ENCODE measurements around the gene RAB5A. TPM values are rescaled to one million over a fixed set of nuclear protein-coding genes. Genes with fewer than 3 reads are reported as not detected.

The RAB5A gene
- total RNA-seq, 1 experiment from 2014 or later: 97.1 TPM

- TF ChIP-seq AR (CRISPR knock-in tag; IDR thresholded peaks at IDR 0.05): no peak
- no peak for TF ChIP-seq ETV6 (CRISPR knock-in tag; IDR thresholded peaks at IDR 0.05)
- no peak for TF ChIP-seq ZNF671 (CRISPR knock-in tag; IDR thresholded peaks at IDR 0.05)
Measured at GRCh38 chr3:19911452-19911851, 35.4 kb upstream of the RAB5A start (continued).

- TF ChIP-seq MLX (CRISPR knock-in tag; IDR thresholded peaks at IDR 0.05) (no peak), ETV6 (CRISPR knock-in tag; IDR thresholded peaks at IDR 0.05) (no peak), TP53 (CRISPR knock-in tag; IDR thresholded peaks at IDR 0.05) (no peak), FOXJ3 (CRISPR knock-in tag; IDR thresholded peaks at IDR 0.05; ENCODE audit: borderline replicate concordance) (no peak), SOX15 (CRISPR knock-in tag; IDR thresholded peaks at IDR 0.05) (no peak), RORB (CRISPR knock-in tag; IDR thresholded peaks at IDR 0.05) (no peak), PREB (CRISPR knock-in tag; IDR thresholded peaks at IDR 0.05; ENCODE audit: borderline replicate concordance) (no peak), FOXP4 (CRISPR knock-in tag; IDR thresholded peaks at IDR 0.05) (no peak)
- ATAC-seq: no peak
- Mint-ChIP-seq H3K4me3 (no peak overlapping the region), H3K27me3 (ENCODE audit: low read depth) (no peaks in the 10 kb centered on the region), H3K9me3 (peaks cover 6% of the 10 kb centered on the region), H3K4me1 (peaks cover 5% of the 10 kb centered on the region; the same call in 1 of the 2 replicates), H3K27ac (no peak overlapping the region), H3K36me3 (no peaks in the 10 kb centered on the region)
- DNase-seq (ENCODE audit: low spot score): no peak
- ChIA-PET POLR2A (no interaction called here), CTCF (no interaction called here)
Measured at GRCh38 chr3:19917167-19917566, 29.7 kb upstream of the RAB5A start.

GRCh38 chr3:19920401-19921080, 26.4 kb upstream of the RAB5A start:
- Mint-ChIP-seq H3K27me3 (ENCODE audit: low read depth) (no peaks in the 10 kb centered on the region), H3K9me3 (no peaks in the 10 kb centered on the region), H3K36me3 (no peaks in the 10 kb centered on the region), H3K4me3 (no peak overlapping the region), H3K4me1 (peaks cover 5% of the 10 kb centered on the region; the same call in 1 of the 2 replicates), H3K27ac (no peak overlapping the region)
- DNase-seq (ENCODE audit: low spot score): no peak
- no peak for ATAC-seq
- ChIA-PET CTCF (no interaction called here), POLR2A (no interaction called here)
- TF ChIP-seq STAT6 (CRISPR knock-in tag; conservative IDR thresholded peaks at IDR 0.05; ENCODE audit: low read depth) (no peak), NR1H2 (CRISPR knock-in tag; IDR thresholded peaks at IDR 0.05) (no peak), ZNF512 (CRISPR knock-in tag; IDR thresholded peaks at IDR 0.05; ENCODE audit: borderline replicate concordance) (no peak), MYBL2 (CRISPR knock-in tag; IDR thresholded peaks at IDR 0.05) (no peak), USF1 (CRISPR knock-in tag; IDR thresholded peaks at IDR 0.05) (no peak), ELF4 (CRISPR knock-in tag; IDR thresholded peaks at IDR 0.05; ENCODE audit: low read depth) (no peak), JAZF1 (CRISPR knock-in tag; IDR thresholded peaks at IDR 0.05) (no peak), ESRRA (CRISPR knock-in tag; IDR thresholded peaks at IDR 0.05; ENCODE audit: borderline replicate concordance) (no peak), ZNF317 (CRISPR knock-in tag; IDR thresholded peaks at IDR 0.05; ENCODE audit: borderline replicate concordance, low read depth) (no peak), PRRX2 (CRISPR knock-in tag; IDR thresholded peaks at IDR 0.05) (no peak), E2F5 (CRISPR knock-in tag; IDR thresholded peaks at IDR 0.05) (no peak)
